NCI-H2107 (cell line): ENCODE measurements around the gene PHACTR1.

Experiments used
- DNase-seq: peaks from one replicate; lab custom pipeline; 2025; lab: John Stamatoyannopoulos, UW

Gene PHACTR1

DNA sequence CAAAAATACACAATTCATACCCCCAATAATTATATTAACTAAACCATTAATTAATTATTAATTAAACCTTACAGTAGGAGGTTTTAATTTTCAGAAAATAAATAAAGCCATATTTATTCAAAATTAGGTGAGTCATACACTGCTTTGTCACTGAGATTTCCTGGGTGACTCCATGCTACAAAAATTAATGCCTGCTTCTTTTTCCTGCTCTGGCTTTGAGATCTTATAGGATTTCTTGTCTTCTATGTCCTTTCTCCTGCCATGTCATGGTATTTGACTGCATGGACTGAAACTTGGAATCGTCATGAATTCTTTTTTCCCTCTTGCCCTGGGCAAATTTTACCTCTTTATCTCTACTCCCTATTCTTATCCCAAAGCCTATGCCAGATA is 133.2 kb downstream of the PHACTR1 start:
- DNase-seq = no peak

- no peak for DNase-seq
These were observed 134.6 kb downstream of the PHACTR1 start for GRCh38 chr6:12851123-12851695.

DNA sequence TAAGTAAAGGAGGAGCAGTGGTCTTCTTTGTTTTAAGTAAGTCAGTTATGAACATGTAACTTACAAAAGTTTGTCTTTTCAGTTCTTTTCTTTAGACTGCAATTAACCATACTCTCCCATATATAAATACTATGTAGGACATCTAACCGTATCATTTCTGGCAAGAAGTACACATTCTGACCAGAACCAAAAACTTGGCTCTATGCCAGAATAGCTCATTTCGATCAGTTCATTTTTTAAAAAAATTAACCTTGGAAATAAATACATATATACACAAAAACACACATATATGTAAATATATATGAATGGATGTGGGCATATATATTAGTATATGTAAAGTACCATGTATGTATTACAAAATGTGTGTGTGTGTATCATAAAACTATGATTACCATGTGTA is 145.0 kb downstream of the PHACTR1 start:
- no peak for DNase-seq

- no peak for DNase-seq
These were observed 148.6 kb downstream of the PHACTR1 start for GRCh38 chr6:12865117-12865516.

- no peak for DNase-seq
These were observed 149.2 kb downstream of the PHACTR1 start for GRCh38 chr6:12865671-12866181.

GRCh38 chr6:12866422-12867029 is 150.0 kb downstream of the PHACTR1 start:
- no peak for DNase-seq

GRCh38 chr6:12869816-12870432 is 153.4 kb downstream of the PHACTR1 start:
- DNase-seq = no peak

- DNase-seq = no peak
These were observed 157.1 kb downstream of the PHACTR1 start for GRCh38 chr6:12873691-12874090.

DNA sequence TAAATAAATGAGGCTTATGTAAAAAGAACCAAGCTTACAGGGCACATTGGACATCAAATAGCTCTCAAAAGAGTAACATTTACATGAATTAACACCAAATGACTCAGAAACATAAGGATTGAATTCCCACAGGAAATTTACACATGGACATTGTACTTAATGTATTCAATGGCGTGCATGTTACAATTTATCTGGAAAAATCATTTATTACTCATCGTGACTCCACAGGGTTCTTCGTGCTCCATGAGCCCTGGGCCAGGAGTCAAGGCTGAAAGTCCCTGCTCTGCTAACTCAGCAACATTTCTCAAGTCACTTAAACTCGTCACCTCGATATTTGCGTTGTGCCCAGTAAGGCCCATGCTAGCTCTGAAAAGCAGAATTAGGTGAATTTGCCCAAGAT is 158.5 kb downstream of the PHACTR1 start:
- no peak for DNase-seq

- DNase-seq = no peak
These were observed 162.2 kb downstream of the PHACTR1 start for GRCh38 chr6:12878741-12879140.

DNA sequence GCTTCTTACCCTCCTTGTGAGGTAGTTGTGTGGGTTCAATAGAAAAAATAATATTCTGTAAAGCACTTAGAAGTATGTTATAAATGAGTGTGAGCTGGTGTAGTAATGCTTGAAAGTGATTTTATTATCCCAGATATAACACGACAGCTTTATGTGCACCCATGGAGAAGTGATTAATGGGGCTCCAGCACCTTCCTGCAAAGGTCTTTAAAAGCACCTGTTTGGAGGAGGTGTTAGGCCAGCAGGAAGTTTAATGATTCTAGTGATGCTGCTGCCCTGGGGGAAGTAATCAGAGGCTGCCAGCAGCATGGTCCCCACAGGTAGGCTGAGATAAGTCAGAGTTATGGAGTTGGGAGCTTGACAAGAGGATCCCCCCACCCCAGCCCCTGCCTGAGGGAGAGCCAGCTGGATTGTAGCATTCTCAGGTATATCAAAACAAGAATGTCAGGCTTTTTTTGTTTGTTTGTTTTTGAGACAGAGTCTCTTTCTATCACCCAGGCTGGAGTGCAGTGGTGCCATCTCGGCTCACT is 166.3 kb downstream of the PHACTR1 start:
- DNase-seq = no peak

- DNase-seq = no peak
These were observed 168.4 kb downstream of the PHACTR1 start for GRCh38 chr6:12884983-12885382.

- no peak for DNase-seq
These were observed 170.6 kb downstream of the PHACTR1 start for GRCh38 chr6:12886961-12887775.

GRCh38 chr6:12890171-12890790 is 173.7 kb downstream of the PHACTR1 start:
- no peak for DNase-seq

DNA sequence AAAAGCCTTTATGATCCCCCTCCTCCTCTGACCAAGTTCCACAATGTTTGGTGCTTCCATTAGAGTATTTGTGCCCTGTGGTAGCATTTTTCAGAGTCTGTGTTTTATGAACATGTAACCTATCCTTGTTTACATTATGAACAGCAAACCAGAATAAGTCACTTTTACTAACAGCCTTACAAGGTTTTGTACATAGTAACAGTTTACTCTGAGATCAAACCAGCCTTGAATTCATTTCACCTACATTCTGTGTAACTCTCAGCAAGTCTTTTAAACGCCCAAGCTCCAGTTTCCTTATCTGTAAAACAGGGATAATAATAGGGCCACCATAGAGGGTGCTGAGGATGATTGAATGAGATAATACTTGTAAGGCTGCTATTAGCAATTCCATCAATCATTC is 175.0 kb downstream of the PHACTR1 start:
- DNase-seq = no peak

DNA sequence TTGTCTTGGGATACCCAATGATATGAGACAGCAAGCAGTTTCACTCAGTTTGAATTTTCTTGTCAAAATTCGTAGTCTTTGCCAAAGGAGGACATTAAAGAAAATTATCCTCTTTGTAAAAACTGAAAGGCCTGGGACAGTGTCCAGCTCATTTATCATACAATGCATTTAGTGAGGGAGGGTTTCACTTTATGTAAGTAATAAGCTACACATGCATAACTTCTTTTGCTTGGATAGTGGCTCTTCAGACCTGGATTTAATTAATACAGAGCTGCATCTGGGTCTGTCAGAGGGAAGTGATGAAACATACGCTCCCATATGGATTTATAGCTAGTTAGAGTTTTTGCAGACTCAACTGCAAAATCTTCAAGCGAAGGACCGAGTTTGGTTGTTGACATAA is 175.6 kb downstream of the PHACTR1 start:
- no peak for DNase-seq

DNA sequence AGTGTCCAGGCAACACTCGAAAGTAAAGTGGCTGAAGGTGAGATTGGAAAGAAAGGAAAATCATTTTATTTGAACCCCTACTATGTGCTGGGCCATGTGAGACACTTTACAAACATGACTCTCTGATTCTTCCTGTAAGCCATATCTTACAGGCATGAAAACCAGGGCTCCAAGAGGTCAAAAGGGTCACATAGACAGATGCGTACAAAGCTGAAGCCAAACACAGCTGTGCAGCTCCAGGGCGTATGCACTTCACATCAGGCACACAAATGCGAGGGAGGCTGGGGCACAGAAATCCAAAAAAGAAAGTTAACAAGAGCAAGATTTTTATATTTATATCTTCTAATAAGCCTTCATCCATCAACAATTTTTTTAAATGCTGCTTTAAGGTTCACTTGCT is 176.5 kb downstream of the PHACTR1 start:
- no peak for DNase-seq

- DNase-seq = no peak
These were observed 179.2 kb downstream of the PHACTR1 start for GRCh38 chr6:12895721-12896120.

- no peak for DNase-seq
These were observed 179.7 kb downstream of the PHACTR1 start for GRCh38 chr6:12896208-12896733.

DNA sequence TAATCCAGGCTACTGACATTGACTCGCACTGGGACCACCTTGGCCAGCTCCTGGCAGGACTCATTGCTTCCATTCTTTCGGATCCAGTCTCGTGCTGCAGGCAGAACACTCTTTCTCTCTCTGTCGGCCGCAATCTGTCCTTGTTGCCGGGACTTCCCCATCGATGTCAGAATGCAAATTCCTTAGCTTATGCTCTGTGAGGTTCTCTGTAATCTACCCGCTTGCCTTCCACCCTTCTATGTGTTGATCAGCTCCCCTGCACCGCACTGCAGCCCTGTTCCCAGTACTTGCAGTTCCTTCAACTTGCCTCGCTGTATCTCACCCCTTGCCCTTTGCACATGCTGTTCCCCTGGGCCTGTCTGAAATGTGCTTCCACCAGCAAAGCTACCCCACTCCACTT is 182.0 kb downstream of the PHACTR1 start:
- no peak for DNase-seq

DNA sequence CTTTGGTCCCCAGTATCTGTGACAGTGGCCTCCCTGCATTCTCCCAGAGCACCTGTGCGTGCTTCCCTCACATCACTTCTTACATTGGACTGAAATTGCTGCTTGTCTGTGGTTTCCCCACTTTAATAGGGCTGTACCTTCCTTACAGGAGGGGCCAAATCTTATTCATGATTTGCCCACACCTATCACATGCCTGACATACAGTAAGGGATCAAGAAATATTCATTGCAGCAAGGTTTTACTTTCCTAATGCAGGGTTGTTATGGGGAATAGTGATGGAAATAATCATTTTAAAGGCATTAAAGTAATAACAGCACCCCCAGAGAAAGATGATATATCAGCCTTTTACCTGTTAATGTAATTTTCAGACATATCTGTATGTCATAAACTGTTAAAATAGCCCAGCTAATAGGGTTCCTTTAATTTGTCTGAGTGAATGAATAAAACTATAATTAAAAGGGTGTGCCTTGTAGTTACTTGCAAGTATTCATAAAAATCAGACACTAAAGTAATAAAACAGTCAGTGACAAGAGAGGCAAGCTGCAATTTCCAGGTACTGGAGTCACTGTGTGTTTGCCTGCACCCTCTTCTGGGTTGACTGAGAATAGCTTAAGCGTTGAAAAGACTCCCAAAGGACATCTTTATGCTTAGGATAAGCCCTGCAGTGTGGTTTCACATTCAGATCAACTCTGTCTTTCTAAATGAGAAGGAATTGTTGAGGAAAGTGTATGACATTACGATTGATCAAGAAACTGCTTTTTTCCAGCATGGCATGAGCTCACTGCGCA is 182.7 kb downstream of the PHACTR1 start:
- DNase-seq = no peak
